Measurements from ENCODE around the gene NR2F2.

The NR2F2 gene

GRCh38 chr15:96332637-96333121 lies 2.2 kb downstream of the NR2F2 start:
- DNase-seq: no peak

GRCh38 chr15:96333131-96334016 lies 2.9 kb downstream of the NR2F2 start:
- DNase-seq: no peak

GRCh38 chr15:96334017-96334704 lies 3.7 kb downstream of the NR2F2 start:
- DNase-seq: no peak

GRCh38 chr15:96334705-96335410 lies 4.4 kb downstream of the NR2F2 start:
- DNase-seq: no peak

GRCh38 chr15:96335411-96336024 lies 5.0 kb downstream of the NR2F2 start:
- DNase-seq: no peak

- no peak for DNase-seq
Observed at GRCh38 chr15:96336108-96336595, 5.7 kb downstream of the NR2F2 start.

- DNase-seq: no peak
Observed at GRCh38 chr15:96336596-96337364, 6.3 kb downstream of the NR2F2 start.

GRCh38 chr15:96337365-96338023 lies 7.0 kb downstream of the NR2F2 start:
- DNase-seq: no peak

GRCh38 chr15:96338074-96338765 lies 7.7 kb downstream of the NR2F2 start:
- no peak for DNase-seq

- DNase-seq: no peak
Observed at GRCh38 chr15:96338766-96339618, 8.5 kb downstream of the NR2F2 start.

- no peak for DNase-seq
Observed at GRCh38 chr15:96339619-96340347, 9.3 kb downstream of the NR2F2 start.

GRCh38 chr15:96340348-96340597 lies 9.8 kb downstream of the NR2F2 start:
- no peak for DNase-seq

- DNase-seq: no peak
Observed at GRCh38 chr15:96340598-96341512, 10.4 kb downstream of the NR2F2 start.

GRCh38 chr15:96341513-96342405 lies 11.3 kb downstream of the NR2F2 start:
- DNase-seq: no peak

GRCh38 chr15:96342406-96343112 lies 12.1 kb downstream of the NR2F2 start:
- no peak for DNase-seq

Measured in effector CD4-positive, alpha-beta T cell (primary cell).